ENCODE results near the gene OPN1LW.

OPN1LW gene

GRCh38 chrX:154114652-154115051 is 29.4 kb upstream of the OPN1LW start:
- no peak overlapping the region for H3K9ac ChIP-seq (ENCODE audit: low read depth, low read length)
- ATAC-seq (ENCODE audit: insufficient read depth, low read depth) (no peak), DNase-seq (no peak)
- no peak overlapping the region for H2AFZ ChIP-seq (ENCODE audit: low read depth, low read length)
- H3K27me3 ChIP-seq (ENCODE audit: insufficient read depth, low read length, poor library complexity), result peaks cover 3% of the 10 kb centered on the region
- H3K4me2 ChIP-seq (ENCODE audit: insufficient read depth, low read length), result no peak overlapping the region
- H4K20me1 ChIP-seq (ENCODE audit: insufficient read depth, low read length), result no peaks in the 10 kb centered on the region
- TF ChIP-seq EZH2 (IDR thresholded peaks at IDR 0.05; ENCODE audit: borderline replicate concordance, low read depth, low read length, severe bottlenecking), result no peak
- no peak for TF ChIP-seq CTCF (IDR thresholded peaks at IDR 0.05; ENCODE audit: borderline replicate concordance, extremely low read depth, low read length, poor library complexity, severe bottlenecking)
- no peak overlapping the region for H3K4me3 ChIP-seq (ENCODE audit: low read depth in 1 of 2, low read length in 2 of 2)
- no peaks in the 10 kb centered on the region for H3K36me3 ChIP-seq (ENCODE audit: insufficient read depth, low read length)
- no peaks in the 10 kb centered on the region for H3K9me3 ChIP-seq (ENCODE audit: insufficient read depth, low read length, severe bottlenecking)
- no peaks in the 10 kb centered on the region for H3K79me2 ChIP-seq (ENCODE audit: insufficient read depth, low read length)
- no peaks in the 10 kb centered on the region for H3K4me1 ChIP-seq (ENCODE audit: insufficient read depth, low read length)
- no peak overlapping the region for H3K27ac ChIP-seq (ENCODE audit: low read length)

GRCh38 chrX:154115071-154115470 is 29.0 kb upstream of the OPN1LW start:
- no peaks in the 10 kb centered on the region for H3K9me3 ChIP-seq (ENCODE audit: insufficient read depth, low read length, severe bottlenecking)
- no peaks in the 10 kb centered on the region for H3K36me3 ChIP-seq (ENCODE audit: insufficient read depth, low read length)
- no peak for TF ChIP-seq EZH2 (IDR thresholded peaks at IDR 0.05; ENCODE audit: borderline replicate concordance, low read depth, low read length, severe bottlenecking)
- TF ChIP-seq CTCF (IDR thresholded peaks at IDR 0.05; ENCODE audit: borderline replicate concordance, extremely low read depth, low read length, poor library complexity, severe bottlenecking), result no peak
- H3K9ac ChIP-seq (ENCODE audit: low read depth, low read length), result no peak overlapping the region
- no peak overlapping the region for H2AFZ ChIP-seq (ENCODE audit: low read depth, low read length)
- no peak overlapping the region for H3K4me2 ChIP-seq (ENCODE audit: insufficient read depth, low read length)
- no peaks in the 10 kb centered on the region for H4K20me1 ChIP-seq (ENCODE audit: insufficient read depth, low read length)
- H3K27me3 ChIP-seq (ENCODE audit: insufficient read depth, low read length, poor library complexity), result peaks cover 3% of the 10 kb centered on the region
- no peak for ATAC-seq (ENCODE audit: insufficient read depth, low read depth)
- no peak for DNase-seq
- no peaks in the 10 kb centered on the region for H3K79me2 ChIP-seq (ENCODE audit: insufficient read depth, low read length)
- no peaks in the 10 kb centered on the region for H3K4me1 ChIP-seq (ENCODE audit: insufficient read depth, low read length)
- no peak overlapping the region for H3K27ac ChIP-seq (ENCODE audit: low read length)
- no peak overlapping the region for H3K4me3 ChIP-seq (ENCODE audit: low read depth in 1 of 2, low read length in 2 of 2)

GRCh38 chrX:154115750-154116149 is 28.3 kb upstream of the OPN1LW start:
- no peak overlapping the region for H3K27ac ChIP-seq (ENCODE audit: low read length)
- H3K4me2 ChIP-seq (ENCODE audit: insufficient read depth, low read length), result no peak overlapping the region
- H3K27me3 ChIP-seq (ENCODE audit: insufficient read depth, low read length, poor library complexity), result peaks cover 3% of the 10 kb centered on the region
- no peak overlapping the region for H2AFZ ChIP-seq (ENCODE audit: low read depth, low read length)
- H3K9ac ChIP-seq (ENCODE audit: low read depth, low read length), result no peak overlapping the region
- H3K9me3 ChIP-seq (ENCODE audit: insufficient read depth, low read length, severe bottlenecking), result no peaks in the 10 kb centered on the region
- TF ChIP-seq EZH2 (IDR thresholded peaks at IDR 0.05; ENCODE audit: borderline replicate concordance, low read depth, low read length, severe bottlenecking) (no peak), CTCF (IDR thresholded peaks at IDR 0.05; ENCODE audit: borderline replicate concordance, extremely low read depth, low read length, poor library complexity, severe bottlenecking) (no peak)
- DNase-seq, result no peak
- no peaks in the 10 kb centered on the region for H3K79me2 ChIP-seq (ENCODE audit: insufficient read depth, low read length)
- H3K4me3 ChIP-seq (ENCODE audit: low read depth in 1 of 2, low read length in 2 of 2), result no peak overlapping the region
- ATAC-seq (ENCODE audit: insufficient read depth, low read depth), result no peak
- H3K4me1 ChIP-seq (ENCODE audit: insufficient read depth, low read length), result no peaks in the 10 kb centered on the region
- H3K36me3 ChIP-seq (ENCODE audit: insufficient read depth, low read length), result no peaks in the 10 kb centered on the region
- no peaks in the 10 kb centered on the region for H4K20me1 ChIP-seq (ENCODE audit: insufficient read depth, low read length)

Measured in DND-41 (cell line).